RWPE2 (cell line): ENCODE data around the gene ACMSD.

Source experiments
- ATAC-seq: fragments of 200-7000 bp; cut with Tn5 transposase; 3 replicates; pipeline ENCODE4 v1.9.1; 2021; ENCODE audit warnings: low read depth
- DNase-seq: peaks from one replicate; pipeline ENCODE4 v3.0.0-alpha.2; 2020; ENCODE audit warnings: low spot score
- H3K27ac ChIP-seq: fragments of 450-650 bp; 2 replicates; pipeline ENCODE4 v1.5.1; 2017; ENCODE audit warnings: mild to moderate bottlenecking; ENCODE audit not compliant: poor library complexity, severe bottlenecking
- H3K27me3 ChIP-seq: fragments of 250-450 bp; sonication (Bioruptor Pico); 2 replicates; pipeline ENCODE4 v1.5.1; 2021; ENCODE audit warnings: mild to moderate bottlenecking, moderate library complexity; ENCODE audit not compliant: insufficient read depth, poor library complexity, severe bottlenecking
- H3K36me3 ChIP-seq: fragments of 250-450 bp; sonication (Bioruptor Pico); 2 replicates; pipeline ENCODE4 v1.5.1; 2020; ENCODE audit warnings: low read depth, mild to moderate bottlenecking, moderate library complexity
- H3K4me1 ChIP-seq: fragments of 250-450 bp; sonication (Bioruptor Pico); 2 replicates; pipeline ENCODE4 v1.5.1; 2021; ENCODE audit warnings: mild to moderate bottlenecking, moderate library complexity; ENCODE audit not compliant: insufficient read depth, poor library complexity, severe bottlenecking
- H3K4me3 ChIP-seq: fragments of 250-450 bp; sonication (Bioruptor Pico); 2 replicates; pipeline ENCODE4 v1.5.1; 2021; ENCODE audit warnings: mild to moderate bottlenecking, moderate library complexity; ENCODE audit not compliant: severe bottlenecking
- H3K9me3 ChIP-seq: fragments of 250-450 bp; sonication (Bioruptor Pico); 2 replicates; pipeline ENCODE4 v1.5.1; 2021; ENCODE audit warnings: mild to moderate bottlenecking, moderate library complexity; ENCODE audit not compliant: severe bottlenecking
- TF ChIP-seq, protein P1 (sequence below): fragments of 450-650 bp; IDR thresholded peaks from one replicate; pipeline ENCODE4 v1.5.1; 2017; ENCODE audit warnings: mild to moderate bottlenecking, moderate library complexity; ENCODE audit not compliant: poor library complexity, severe bottlenecking

The ACMSD gene

DNA sequence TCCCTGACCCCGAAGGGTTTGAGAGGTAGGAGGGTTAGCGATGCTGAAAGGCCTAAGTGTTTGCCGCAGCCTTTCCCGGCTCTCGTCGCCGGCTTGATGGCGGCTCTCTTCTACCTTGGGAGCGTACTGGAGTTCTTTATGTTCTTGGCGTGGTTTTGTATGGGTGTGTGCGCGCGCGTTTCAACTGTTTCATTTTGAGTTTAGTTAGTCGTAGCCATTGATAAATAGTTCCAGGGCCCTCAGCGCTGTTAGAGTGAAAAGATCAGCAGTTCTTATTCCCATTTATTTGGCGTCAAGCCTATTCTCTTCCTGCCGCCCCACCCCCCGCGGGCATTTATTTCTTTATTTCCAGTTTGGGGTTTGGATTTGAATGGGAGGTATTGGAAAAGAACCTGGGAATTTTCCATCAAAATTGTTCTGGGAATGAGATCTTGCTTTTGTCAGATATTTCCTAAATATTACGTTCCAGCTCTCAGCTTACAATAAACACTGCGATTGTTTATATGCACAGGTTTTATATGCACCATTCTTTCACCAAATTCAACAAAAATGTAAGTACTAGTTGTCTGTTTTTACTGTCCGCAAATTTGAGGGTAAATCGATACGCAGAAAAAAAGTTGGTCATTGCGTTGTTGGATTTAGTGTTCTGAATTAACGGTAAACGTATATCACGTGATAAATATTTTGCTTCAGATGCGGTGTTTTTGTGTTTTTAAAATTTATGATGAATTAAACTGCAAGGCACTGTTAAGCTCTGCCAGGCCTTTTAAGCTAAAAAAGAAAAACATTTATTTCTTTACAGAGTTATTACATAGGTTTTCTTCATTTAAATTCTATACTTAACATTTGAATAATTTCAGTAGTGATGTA, 81.2 kb downstream of the ACMSD start:
- H3K9me3 ChIP-seq: no peaks in the 10 kb centered on the region
- TF ChIP-seq, protein P1, sequence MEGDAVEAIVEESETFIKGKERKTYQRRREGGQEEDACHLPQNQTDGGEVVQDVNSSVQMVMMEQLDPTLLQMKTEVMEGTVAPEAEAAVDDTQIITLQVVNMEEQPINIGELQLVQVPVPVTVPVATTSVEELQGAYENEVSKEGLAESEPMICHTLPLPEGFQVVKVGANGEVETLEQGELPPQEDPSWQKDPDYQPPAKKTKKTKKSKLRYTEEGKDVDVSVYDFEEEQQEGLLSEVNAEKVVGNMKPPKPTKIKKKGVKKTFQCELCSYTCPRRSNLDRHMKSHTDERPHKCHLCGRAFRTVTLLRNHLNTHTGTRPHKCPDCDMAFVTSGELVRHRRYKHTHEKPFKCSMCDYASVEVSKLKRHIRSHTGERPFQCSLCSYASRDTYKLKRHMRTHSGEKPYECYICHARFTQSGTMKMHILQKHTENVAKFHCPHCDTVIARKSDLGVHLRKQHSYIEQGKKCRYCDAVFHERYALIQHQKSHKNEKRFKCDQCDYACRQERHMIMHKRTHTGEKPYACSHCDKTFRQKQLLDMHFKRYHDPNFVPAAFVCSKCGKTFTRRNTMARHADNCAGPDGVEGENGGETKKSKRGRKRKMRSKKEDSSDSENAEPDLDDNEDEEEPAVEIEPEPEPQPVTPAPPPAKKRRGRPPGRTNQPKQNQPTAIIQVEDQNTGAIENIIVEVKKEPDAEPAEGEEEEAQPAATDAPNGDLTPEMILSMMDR: no peak
- H3K36me3 ChIP-seq: peaks cover 43% of the 10 kb centered on the region
- ATAC-seq (no peak), DNase-seq (no peak)
- H3K4me3 ChIP-seq: peak overlapping the region; percentile 80
- H3K27me3 ChIP-seq: no peaks in the 10 kb centered on the region
- peak overlapping the region; percentile 91 for H3K27ac ChIP-seq
- H3K4me1 ChIP-seq: peaks cover 16% of the 10 kb centered on the region

DNA sequence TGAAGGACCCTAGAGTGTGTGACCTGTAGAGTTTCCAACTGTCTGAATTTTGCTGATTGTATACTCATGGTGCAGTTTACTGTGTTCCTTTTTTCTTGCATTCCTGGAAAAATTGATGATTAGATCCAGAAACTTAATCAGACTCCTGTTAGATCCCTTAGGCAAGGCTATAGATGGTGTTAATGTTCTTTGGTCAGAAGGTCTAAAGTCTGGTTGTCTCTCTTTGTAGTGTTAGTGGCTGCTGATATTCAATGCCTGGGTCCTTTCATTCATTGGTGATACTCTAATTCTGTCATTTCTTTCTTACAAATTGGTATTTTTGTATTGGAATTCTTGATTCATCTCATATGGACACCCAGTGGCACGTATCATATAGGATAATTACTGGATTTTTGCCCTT, 86.5 kb downstream of the ACMSD start:
- peaks cover 28% of the 10 kb centered on the region for H3K4me1 ChIP-seq
- no peak for ATAC-seq
- H3K36me3 ChIP-seq: peaks cover 48% of the 10 kb centered on the region

DNA sequence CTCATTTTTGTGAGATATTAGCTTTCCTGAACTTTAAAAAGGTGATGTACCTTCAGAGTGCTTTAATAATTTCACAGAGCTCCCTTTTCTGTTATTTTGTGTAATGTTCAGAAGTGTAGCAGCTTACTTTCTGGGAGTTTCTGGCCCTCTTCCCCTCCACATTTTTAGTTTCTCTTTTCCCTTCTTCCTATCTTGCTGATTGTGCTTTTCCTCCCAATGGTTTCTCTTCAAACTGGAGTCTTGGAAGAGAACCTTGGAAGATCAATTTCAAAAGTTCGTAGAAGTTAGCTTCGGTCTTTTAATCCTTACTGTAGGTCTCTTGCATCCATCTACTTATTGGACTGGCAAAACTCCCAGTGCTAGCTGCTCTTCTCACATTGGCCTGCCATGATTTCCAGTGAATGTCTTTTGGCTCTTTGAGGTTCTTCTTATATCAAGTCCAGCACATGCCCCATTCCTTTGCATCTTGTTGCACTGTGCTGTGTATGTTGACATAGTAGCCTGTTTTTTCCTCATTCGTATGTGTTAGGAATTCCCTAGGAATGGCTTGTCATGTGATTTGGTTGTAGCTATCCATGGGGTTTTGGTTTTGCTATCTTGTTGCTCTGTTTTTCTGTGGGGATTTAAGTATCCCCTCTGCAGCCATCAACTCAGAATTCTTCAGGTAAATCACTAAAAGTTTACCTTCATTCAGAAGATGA, 88.0 kb downstream of the ACMSD start:
- peaks cover 37% of the 10 kb centered on the region for H3K36me3 ChIP-seq
- DNase-seq: no peak
- peak; percentile 42; the same call in 1 of the 3 replicates for ATAC-seq
- H3K9me3 ChIP-seq: no peaks in the 10 kb centered on the region
- TF ChIP-seq, protein P1: no peak
- H3K4me1 ChIP-seq: peaks cover 18% of the 10 kb centered on the region
- peak overlapping the region; percentile 25 for H3K27ac ChIP-seq
- no peak overlapping the region for H3K4me3 ChIP-seq
- no peaks in the 10 kb centered on the region for H3K27me3 ChIP-seq

More for the DNA sequence above, 86.5 kb downstream of the ACMSD start:
- DNase-seq: no peak
- Histone ChIP-seq H3K27ac (no peak overlapping the region), H3K27me3 (no peaks in the 10 kb centered on the region), H3K9me3 (no peaks in the 10 kb centered on the region), H3K4me3 (no peak overlapping the region)
- TF ChIP-seq, protein P1: no peak

DNA sequence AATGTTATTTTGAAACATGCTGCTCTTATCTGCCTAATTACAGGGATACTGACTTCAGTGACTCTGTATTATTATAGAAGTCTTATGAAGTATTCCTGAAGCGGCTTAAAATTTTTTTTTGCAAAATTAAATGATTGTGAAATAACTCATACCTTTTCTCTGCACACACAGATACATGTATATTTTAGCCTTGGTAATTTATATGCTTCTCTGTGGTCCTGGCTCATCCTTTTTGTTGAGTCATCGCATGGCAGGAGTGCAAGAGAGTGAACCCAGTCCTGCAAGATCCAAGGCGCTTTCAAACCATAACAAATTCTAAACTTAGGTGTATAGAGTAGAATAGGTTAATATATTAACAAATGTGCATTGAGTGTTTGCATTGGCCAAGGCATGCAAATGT, 88.8 kb downstream of the ACMSD start:
- TF ChIP-seq, protein P1: no peak
- no peaks in the 10 kb centered on the region for H3K27me3 ChIP-seq
- H3K9me3 ChIP-seq: no peaks in the 10 kb centered on the region
- H3K27ac ChIP-seq: peak overlapping the region; percentile 25
- peaks cover 18% of the 10 kb centered on the region for H3K4me1 ChIP-seq
- H3K4me3 ChIP-seq: no peak overlapping the region
- no peak for DNase-seq
- peaks cover 31% of the 10 kb centered on the region for H3K36me3 ChIP-seq
- peak; percentile 85 for ATAC-seq
